DMS114 treated with DMSO at 0.1 percent for 48 hours (cell line): Measurements from ENCODE around the gene FAM193B.

Source experiments
- DNase-seq: peaks from one replicate; lab custom pipeline; 2025; ENCODE audit not compliant: unreplicated experiment; lab: John Stamatoyannopoulos, UW

The FAM193B gene

GRCh38 chr5:177554474-177555111 lies at the start of gene FAM193B:
FAM193B (minus strand) TSS chr5:177554563; CDS start chr5:177554458, 105 bp downstream.
- DNase-seq: peak; percentile 93

GRCh38 chr5:177604116-177604521 lies 49.8 kb upstream of the FAM193B start:
- no peak for DNase-seq

- no peak for DNase-seq
Observed at GRCh38 chr5:177603631-177604030, 49.3 kb upstream of the FAM193B start.

- DNase-seq: no peak
Observed at GRCh38 chr5:177602458-177602830, 48.1 kb upstream of the FAM193B start.

GRCh38 chr5:177601577-177602457 lies 47.5 kb upstream of the FAM193B start:
- DNase-seq: no peak

- DNase-seq: no peak
Observed at GRCh38 chr5:177601126-177601525, 46.8 kb upstream of the FAM193B start.

- DNase-seq: no peak
Observed at GRCh38 chr5:177600508-177601018, 46.2 kb upstream of the FAM193B start.

GRCh38 chr5:177599731-177600507 lies 45.6 kb upstream of the FAM193B start, which contains the start of gene B4GALT7:
B4GALT7 (plus strand) TSS chr5:177600132; CDS start chr5:177600211, 79 bp downstream.
- peak; percentile 54 for DNase-seq

GRCh38 chr5:177598477-177598876 lies 44.1 kb upstream of the FAM193B start:
- no peak for DNase-seq

GRCh38 chr5:177596775-177597238 lies 42.4 kb upstream of the FAM193B start:
- DNase-seq: no peak

- DNase-seq: no peak
Observed at GRCh38 chr5:177595991-177596774, 41.8 kb upstream of the FAM193B start.

- no peak for DNase-seq
Observed at GRCh38 chr5:177595026-177595585, 40.7 kb upstream of the FAM193B start.

- DNase-seq: no peak
Observed at GRCh38 chr5:177594071-177594470, 39.7 kb upstream of the FAM193B start.

- no peak for DNase-seq
Observed at GRCh38 chr5:177593511-177593910, 39.1 kb upstream of the FAM193B start.

- DNase-seq: no peak
Observed at GRCh38 chr5:177592905-177593304, 38.5 kb upstream of the FAM193B start.

GRCh38 chr5:177592010-177592834 lies 37.9 kb upstream of the FAM193B start, which contains the start of gene TMED9:
TMED9 (plus strand) TSS chr5:177592203; CDS start chr5:177592215, 12 bp downstream.
- peak; percentile 71 for DNase-seq

- DNase-seq: no peak
Observed at GRCh38 chr5:177591690-177592009, 37.3 kb upstream of the FAM193B start.

- DNase-seq: no peak
Observed at GRCh38 chr5:177590406-177590805, 36.0 kb upstream of the FAM193B start.

GRCh38 chr5:177588413-177588909 lies 34.1 kb upstream of the FAM193B start:
- DNase-seq: no peak
